NB4 (cell line): ENCODE results near the gene PNPLA7.
"Not testable (repeated sequence)": the region's sequence is repeated elsewhere in the genome, so short reads cannot be mapped to it uniquely, and the experiment has no call there.

Experiments
- DNase-seq: peaks from one replicate; pipeline ENCODE4 v3.0.0; 2010; ENCODE audit warnings: low read depth
- H3K4me3 ChIP-seq: one replicate; pipeline ENCODE4 v1.5.1; 2011; ENCODE audit warnings: mild to moderate bottlenecking, low read depth, low read length, moderate library complexity
- CTCF ChIP-seq: IDR thresholded peaks from one replicate; pipeline ENCODE4 v1.5.1; 2012; ENCODE audit warnings: low read depth, low read length
- MAX ChIP-seq: IDR thresholded peaks from 2 replicates; pipeline ENCODE4 v1.6.1; 2011; ENCODE audit warnings: low read depth, low read length
- MYC ChIP-seq: IDR thresholded peaks from 2 replicates; pipeline ENCODE4 v1.6.1; 2011; ENCODE audit warnings: low read depth, low read length
- POLR2A ChIP-seq: IDR thresholded peaks from 2 replicates; pipeline ENCODE4 v1.6.1; 2011; ENCODE audit warnings: mild to moderate bottlenecking; ENCODE audit not compliant: insufficient read length; ENCODE audit errors: extremely low read depth

PNPLA7 gene

GRCh38 chr9:137475666-137476065 is 74.5 kb downstream of the PNPLA7 start:
- no peak for TF ChIP-seq CTCF
- no peak for TF ChIP-seq MYC
- no peak overlapping the region for H3K4me3 ChIP-seq
- DNase-seq = no peak

- no peak for DNase-seq
- no peak overlapping the region for H3K4me3 ChIP-seq
- TF ChIP-seq CTCF = no peak
- TF ChIP-seq MAX = no peak
- no peak for TF ChIP-seq MYC
- TF ChIP-seq POLR2A = no peak
Observed at GRCh38 chr9:137474271-137474670, 75.9 kb downstream of the PNPLA7 start.

- DNase-seq = peak; percentile 53
- TF ChIP-seq POLR2A (no peak), MYC (no peak), CTCF (no peak), MAX (no peak)
- H3K4me3 ChIP-seq = no peak overlapping the region
Observed at GRCh38 chr9:137470785-137471184, 79.4 kb downstream of the PNPLA7 start.

- TF ChIP-seq CTCF (no peak), POLR2A (no peak), MYC (no peak), MAX (no peak)
- no peak for DNase-seq
- no peak overlapping the region for H3K4me3 ChIP-seq
Observed at GRCh38 chr9:137467896-137468295, 82.3 kb downstream of the PNPLA7 start.

GRCh38 chr9:137467161-137467581 is 83.0 kb downstream of the PNPLA7 start:
- no peak for TF ChIP-seq MYC
- no peak for DNase-seq
- no peak overlapping the region for H3K4me3 ChIP-seq

GRCh38 chr9:137466389-137467085 is 83.7 kb downstream of the PNPLA7 start:
- not testable (repeated sequence) for DNase-seq, H3K4me3 ChIP-seq

- TF ChIP-seq MAX (no peak), POLR2A (no peak), CTCF (no peak), MYC (no peak)
- DNase-seq = no peak
- H3K4me3 ChIP-seq = no peak overlapping the region
Observed at GRCh38 chr9:137465720-137466388, 84.3 kb downstream of the PNPLA7 start.
